NB4 (cell line): ENCODE data around the gene KLF8.
A peak's percentile ranks its signal among the peaks of the same experiment; 100 is the strongest.

ENCODE experiments used
- DNase-seq: peaks from one replicate; pipeline ENCODE4 v3.0.0; 2010; ENCODE audit warnings: low read depth
- H3K4me3 ChIP-seq: one replicate; pipeline ENCODE4 v1.5.1; 2011; ENCODE audit warnings: mild to moderate bottlenecking, low read depth, low read length, moderate library complexity
- MYC ChIP-seq: IDR thresholded peaks from 2 replicates; pipeline ENCODE4 v1.6.1; 2011; ENCODE audit warnings: low read depth, low read length
- POLR2A ChIP-seq: IDR thresholded peaks from 2 replicates; pipeline ENCODE4 v1.6.1; 2011; ENCODE audit warnings: mild to moderate bottlenecking; ENCODE audit not compliant: insufficient read length; ENCODE audit errors: extremely low read depth
- TF ChIP-seq, protein P1 (sequence below): IDR thresholded peaks from one replicate; pipeline ENCODE4 v1.5.1; 2012; ENCODE audit warnings: low read depth, low read length
- TF ChIP-seq, protein P2 (sequence below): IDR thresholded peaks from 2 replicates; pipeline ENCODE4 v1.6.1; 2011; ENCODE audit warnings: low read depth, low read length

Gene KLF8

DNA sequence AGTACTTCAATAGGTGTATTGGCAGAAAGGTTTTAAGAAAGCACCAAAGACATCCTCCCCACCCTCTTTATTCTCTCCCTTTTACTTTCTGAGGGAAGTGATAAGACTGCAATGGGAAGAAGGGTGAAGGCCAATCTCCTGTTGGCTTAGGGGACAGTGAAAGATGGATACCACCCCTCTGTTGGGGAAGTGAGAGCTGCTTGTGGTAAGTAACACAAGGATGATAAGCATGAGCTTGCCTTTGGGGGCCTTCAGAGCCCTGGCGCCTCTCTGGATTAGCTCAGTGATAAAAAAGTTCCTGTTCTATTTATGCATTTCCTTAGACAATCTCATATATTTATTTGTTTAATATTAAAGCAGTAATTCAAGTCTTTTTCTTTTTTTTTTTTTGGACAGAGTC, 5.2 kb upstream of the KLF8 start:
- no peak for DNase-seq
- no peak overlapping the region for H3K4me3 ChIP-seq
- TF ChIP-seq, protein P1, sequence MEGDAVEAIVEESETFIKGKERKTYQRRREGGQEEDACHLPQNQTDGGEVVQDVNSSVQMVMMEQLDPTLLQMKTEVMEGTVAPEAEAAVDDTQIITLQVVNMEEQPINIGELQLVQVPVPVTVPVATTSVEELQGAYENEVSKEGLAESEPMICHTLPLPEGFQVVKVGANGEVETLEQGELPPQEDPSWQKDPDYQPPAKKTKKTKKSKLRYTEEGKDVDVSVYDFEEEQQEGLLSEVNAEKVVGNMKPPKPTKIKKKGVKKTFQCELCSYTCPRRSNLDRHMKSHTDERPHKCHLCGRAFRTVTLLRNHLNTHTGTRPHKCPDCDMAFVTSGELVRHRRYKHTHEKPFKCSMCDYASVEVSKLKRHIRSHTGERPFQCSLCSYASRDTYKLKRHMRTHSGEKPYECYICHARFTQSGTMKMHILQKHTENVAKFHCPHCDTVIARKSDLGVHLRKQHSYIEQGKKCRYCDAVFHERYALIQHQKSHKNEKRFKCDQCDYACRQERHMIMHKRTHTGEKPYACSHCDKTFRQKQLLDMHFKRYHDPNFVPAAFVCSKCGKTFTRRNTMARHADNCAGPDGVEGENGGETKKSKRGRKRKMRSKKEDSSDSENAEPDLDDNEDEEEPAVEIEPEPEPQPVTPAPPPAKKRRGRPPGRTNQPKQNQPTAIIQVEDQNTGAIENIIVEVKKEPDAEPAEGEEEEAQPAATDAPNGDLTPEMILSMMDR, result no peak

DNA sequence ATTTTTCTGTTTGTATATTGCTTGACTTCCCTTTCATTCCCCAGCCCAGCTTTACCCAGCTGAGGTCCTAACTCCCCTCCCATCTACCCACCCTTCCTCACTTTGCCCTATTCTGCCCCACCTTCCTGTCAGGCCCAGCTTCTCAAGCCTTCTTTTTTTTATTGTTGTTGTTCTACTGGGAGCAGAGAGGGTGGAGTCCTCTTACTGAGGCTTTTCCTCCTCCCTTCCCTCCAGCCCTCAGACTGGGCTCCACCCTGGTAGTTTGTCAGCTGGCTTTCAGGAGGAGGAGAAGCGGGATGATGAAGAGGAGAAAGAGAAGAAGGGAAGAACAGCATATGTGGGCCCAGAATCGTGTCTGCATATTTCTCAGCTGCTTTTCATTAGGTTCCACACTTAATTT, 3.2 kb upstream of the KLF8 start:
- TF ChIP-seq POLR2A, result no peak
- TF ChIP-seq, protein P2, sequence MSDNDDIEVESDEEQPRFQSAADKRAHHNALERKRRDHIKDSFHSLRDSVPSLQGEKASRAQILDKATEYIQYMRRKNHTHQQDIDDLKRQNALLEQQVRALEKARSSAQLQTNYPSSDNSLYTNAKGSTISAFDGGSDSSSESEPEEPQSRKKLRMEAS, result no peak
- TF ChIP-seq, protein P1, result no peak
- no peak for TF ChIP-seq MYC
- no peak overlapping the region for H3K4me3 ChIP-seq
- no peak for DNase-seq

DNA sequence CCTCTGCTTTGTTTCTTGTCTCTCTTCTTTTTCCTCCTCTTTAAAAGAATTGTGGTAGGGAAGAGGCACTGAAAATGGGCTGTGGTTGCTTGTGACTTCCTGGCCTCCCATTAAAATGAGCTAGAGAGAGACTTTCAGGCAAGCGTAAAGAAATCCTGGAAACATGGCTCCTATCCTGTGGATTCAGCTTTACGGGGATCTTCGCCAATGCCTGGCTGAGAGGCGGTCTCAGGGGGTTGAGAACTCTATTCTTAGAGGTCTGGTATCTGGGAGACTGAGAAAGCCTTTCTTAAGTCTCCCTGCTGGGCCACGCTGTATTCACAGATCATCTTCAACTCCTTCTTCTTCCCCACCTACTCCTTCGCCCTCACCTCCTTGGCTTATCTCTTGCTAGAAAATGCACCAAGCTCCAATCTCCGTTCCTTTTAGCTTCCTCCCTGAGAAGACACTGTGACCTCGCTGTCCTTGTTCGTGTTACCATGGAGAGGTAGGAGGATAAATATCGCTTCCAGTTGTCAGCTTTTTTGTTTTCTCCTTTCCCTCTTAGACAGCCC, 542 bp upstream of the KLF8 start:
- no peak overlapping the region for H3K4me3 ChIP-seq
- no peak for TF ChIP-seq MYC
- TF ChIP-seq, protein P2, result no peak
- no peak for TF ChIP-seq POLR2A
- TF ChIP-seq, protein P1, result no peak
- DNase-seq, result no peak

DNA sequence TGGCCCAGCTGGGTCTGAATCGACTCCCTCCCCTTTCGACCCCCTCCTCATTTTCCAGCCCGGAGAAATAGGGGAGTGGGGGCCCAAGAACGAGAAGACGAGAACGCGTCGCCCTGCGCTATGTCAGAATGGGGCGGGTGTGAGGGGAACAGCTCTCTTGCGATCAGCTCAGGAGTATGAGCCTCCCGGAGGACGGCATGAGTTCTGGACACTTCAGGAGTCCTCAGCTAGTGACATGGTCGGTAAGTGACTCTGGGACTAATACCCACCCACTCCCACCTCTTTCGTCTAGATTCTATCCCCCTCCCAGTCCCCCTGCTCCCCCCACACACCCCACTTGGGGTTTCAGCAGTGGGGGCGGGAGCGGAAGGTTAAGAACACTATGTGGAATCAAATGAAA, 944 bp downstream of the KLF8 start:
- no peak overlapping the region for H3K4me3 ChIP-seq
- DNase-seq, result no peak
- no peak for TF ChIP-seq MYC
- TF ChIP-seq, protein P2, result no peak
- TF ChIP-seq, protein P1, result no peak
- no peak for TF ChIP-seq POLR2A

DNA sequence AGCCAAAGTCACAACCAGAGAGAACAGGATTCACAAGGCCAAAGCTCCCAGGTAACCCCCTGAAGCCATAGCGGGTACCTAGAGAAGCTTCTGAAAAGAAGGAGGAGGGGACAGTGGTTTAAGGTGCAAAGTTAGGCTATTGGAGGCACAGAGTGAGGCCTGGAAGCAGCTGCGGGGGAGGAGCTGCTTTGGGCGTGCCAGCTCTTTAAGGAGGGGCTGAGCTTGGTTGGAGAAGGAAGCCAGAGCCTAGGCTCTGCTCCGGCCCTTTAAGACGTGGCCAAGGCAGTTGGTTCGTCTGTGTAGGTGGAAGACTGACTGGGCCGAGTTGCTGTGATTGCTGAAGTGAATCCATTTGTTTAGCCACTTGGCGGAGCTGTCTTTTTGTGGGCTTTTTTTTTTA, 1.5 kb downstream of the KLF8 start:
- H3K4me3 ChIP-seq, result no peak overlapping the region
- TF ChIP-seq, protein P1, result no peak
- TF ChIP-seq, protein P2, result no peak
- TF ChIP-seq POLR2A (no peak), MYC (no peak)
- no peak for DNase-seq

DNA sequence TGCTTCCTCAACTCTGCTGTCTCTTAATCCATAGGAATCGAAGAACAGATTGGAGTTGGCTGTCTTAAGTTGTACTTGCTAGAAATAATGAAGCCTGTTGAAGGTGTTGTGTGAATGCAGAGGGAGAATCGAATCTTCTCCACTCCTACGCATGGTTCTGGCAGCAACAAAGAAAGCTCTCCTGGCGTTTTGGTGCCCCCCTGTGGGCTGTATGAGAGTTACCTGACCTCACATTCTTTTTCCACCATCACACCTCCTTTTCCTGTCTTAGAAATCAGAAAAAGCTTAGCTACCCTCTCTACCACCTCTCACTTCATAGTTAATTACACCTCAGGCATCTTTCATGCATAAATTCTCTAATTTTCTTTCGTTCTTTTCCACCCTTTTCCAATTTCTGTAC, 16.3 kb downstream of the KLF8 start:
- DNase-seq, result peak; percentile 56
- TF ChIP-seq, protein P2, result no peak
- TF ChIP-seq POLR2A (no peak), MYC (no peak)
- TF ChIP-seq, protein P1, result peak; percentile 48
- no peak overlapping the region for H3K4me3 ChIP-seq
